Panc1 (cell line): ENCODE measurements around the gene SNTN.

Source experiments
- SIN3A ChIP-seq: IDR thresholded peaks from 2 replicates; pipeline ENCODE4 v1.6.1; 2012; ENCODE audit warnings: low read depth, mild to moderate bottlenecking, low read length, moderate library complexity, borderline replicate concordance; ENCODE audit not compliant: insufficient read depth
- TF ChIP-seq, protein P1 (sequence below), 2 experiments: IDR thresholded peaks; 2 replicates each; pipeline ENCODE4 v1.6.1; 2011 to 2012; ENCODE audit warnings: low read depth in 2 of 2, control low read depth in 1 of 2, low read length in 1 of 2, mild to moderate bottlenecking in 1 of 2, moderate library complexity in 1 of 2; ENCODE audit not compliant: insufficient read depth in 1 of 2
- TF ChIP-seq, protein P2 (sequence below): fragments of 450-650 bp; IDR thresholded peaks from 2 replicates; pipeline ENCODE4 v1.5.1; 2017; ENCODE audit warnings: mild to moderate bottlenecking

DNA sequence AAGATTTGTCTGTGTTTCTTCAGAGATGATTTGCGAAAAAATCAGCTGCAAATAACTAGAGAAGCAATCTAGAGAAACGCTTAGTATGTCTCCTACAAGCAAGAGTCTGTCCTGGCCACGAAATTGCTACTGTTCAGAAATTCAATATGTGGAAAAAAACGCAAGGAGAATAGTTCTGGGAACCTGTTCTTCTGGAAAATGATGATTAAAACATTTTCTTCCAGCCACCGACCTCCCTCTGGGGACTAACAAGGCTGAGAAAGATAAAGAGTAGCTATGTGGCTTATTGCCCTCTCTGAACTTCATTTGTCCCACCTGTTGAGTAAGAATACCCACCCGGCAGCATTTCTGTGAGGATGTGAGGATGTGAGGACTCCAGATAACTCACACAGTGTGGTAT lies 31.6 kb downstream of the SNTN start:
- TF ChIP-seq, protein P1, sequence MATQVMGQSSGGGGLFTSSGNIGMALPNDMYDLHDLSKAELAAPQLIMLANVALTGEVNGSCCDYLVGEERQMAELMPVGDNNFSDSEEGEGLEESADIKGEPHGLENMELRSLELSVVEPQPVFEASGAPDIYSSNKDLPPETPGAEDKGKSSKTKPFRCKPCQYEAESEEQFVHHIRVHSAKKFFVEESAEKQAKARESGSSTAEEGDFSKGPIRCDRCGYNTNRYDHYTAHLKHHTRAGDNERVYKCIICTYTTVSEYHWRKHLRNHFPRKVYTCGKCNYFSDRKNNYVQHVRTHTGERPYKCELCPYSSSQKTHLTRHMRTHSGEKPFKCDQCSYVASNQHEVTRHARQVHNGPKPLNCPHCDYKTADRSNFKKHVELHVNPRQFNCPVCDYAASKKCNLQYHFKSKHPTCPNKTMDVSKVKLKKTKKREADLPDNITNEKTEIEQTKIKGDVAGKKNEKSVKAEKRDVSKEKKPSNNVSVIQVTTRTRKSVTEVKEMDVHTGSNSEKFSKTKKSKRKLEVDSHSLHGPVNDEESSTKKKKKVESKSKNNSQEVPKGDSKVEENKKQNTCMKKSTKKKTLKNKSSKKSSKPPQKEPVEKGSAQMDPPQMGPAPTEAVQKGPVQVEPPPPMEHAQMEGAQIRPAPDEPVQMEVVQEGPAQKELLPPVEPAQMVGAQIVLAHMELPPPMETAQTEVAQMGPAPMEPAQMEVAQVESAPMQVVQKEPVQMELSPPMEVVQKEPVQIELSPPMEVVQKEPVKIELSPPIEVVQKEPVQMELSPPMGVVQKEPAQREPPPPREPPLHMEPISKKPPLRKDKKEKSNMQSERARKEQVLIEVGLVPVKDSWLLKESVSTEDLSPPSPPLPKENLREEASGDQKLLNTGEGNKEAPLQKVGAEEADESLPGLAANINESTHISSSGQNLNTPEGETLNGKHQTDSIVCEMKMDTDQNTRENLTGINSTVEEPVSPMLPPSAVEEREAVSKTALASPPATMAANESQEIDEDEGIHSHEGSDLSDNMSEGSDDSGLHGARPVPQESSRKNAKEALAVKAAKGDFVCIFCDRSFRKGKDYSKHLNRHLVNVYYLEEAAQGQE (IDR thresholded peaks at IDR 0.05; ENCODE audit: insufficient read depth in 1 of 2, low read depth in 2 of 2, low read length in 1 of 2) = no peak
- TF ChIP-seq SIN3A = no peak
- TF ChIP-seq, protein P2, sequence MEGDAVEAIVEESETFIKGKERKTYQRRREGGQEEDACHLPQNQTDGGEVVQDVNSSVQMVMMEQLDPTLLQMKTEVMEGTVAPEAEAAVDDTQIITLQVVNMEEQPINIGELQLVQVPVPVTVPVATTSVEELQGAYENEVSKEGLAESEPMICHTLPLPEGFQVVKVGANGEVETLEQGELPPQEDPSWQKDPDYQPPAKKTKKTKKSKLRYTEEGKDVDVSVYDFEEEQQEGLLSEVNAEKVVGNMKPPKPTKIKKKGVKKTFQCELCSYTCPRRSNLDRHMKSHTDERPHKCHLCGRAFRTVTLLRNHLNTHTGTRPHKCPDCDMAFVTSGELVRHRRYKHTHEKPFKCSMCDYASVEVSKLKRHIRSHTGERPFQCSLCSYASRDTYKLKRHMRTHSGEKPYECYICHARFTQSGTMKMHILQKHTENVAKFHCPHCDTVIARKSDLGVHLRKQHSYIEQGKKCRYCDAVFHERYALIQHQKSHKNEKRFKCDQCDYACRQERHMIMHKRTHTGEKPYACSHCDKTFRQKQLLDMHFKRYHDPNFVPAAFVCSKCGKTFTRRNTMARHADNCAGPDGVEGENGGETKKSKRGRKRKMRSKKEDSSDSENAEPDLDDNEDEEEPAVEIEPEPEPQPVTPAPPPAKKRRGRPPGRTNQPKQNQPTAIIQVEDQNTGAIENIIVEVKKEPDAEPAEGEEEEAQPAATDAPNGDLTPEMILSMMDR = no peak
